ENCODE results near the gene QPCTL. TPM values are rescaled to one million over a fixed set of nuclear protein-coding genes. Genes with fewer than 3 reads are reported as not detected.
"Not testable (repeated sequence)": the region's sequence is repeated elsewhere in the genome, so short reads cannot be mapped to it uniquely, and the experiment has no call there.

QPCTL gene
- total RNA-seq, 1 donor from 2014 or later, result 17.4 TPM

- no peak for DNase-seq (ENCODE audit: extremely low read depth, low read depth, low spot score)
Measured at GRCh38 chr19:45674946-45675345, 17.5 kb upstream of the QPCTL start.

DNA sequence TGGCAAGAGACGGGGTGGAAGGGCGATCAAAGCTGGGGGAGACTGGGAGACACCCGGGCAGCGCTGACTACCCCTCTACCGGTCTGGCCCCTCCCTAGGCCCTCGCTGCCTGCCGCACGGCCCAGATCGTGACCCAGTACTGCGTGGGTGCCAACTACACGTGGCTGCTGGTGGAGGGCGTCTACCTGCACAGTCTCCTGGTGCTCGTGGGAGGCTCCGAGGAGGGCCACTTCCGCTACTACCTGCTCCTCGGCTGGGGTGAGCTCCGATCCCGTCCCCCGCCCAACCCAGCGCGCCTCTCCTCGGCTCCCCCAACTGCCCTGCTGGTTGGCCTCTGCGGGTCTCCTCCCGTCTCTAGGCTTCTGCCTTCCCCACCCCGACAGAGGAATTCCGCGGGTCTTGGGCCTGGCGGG lies 15.6 kb upstream of the QPCTL start:
- no peak for DNase-seq (ENCODE audit: extremely low read depth, low read depth, low spot score)

GRCh38 chr19:45677351-45678230 lies 14.9 kb upstream of the QPCTL start:
- no peak for DNase-seq (ENCODE audit: extremely low read depth, low read depth, low spot score)

GRCh38 chr19:45681391-45682015 lies 11.0 kb upstream of the QPCTL start:
- DNase-seq (ENCODE audit: extremely low read depth, low read depth, low spot score), result no peak

DNA sequence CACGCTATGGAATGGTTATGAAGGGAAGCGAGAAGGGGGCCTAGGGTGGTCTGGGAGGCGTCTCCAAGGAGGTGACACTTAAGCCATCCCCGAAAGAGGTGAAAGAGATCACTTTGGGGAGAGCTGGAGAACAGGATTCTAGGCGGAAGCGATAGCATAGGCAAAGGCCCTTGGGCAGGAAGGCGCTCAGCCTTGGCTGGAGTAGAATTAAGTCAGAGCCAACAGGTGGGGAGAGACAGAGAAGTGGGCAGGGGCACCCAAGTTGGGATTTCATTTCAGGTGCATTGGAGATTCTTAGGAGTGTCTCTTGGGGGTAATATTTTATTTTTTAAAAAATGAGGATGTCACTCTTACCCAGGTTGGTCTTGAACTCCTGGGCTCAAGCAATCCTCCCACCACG lies 10.3 kb upstream of the QPCTL start:
- no peak for DNase-seq (ENCODE audit: extremely low read depth, low read depth, low spot score)

DNA sequence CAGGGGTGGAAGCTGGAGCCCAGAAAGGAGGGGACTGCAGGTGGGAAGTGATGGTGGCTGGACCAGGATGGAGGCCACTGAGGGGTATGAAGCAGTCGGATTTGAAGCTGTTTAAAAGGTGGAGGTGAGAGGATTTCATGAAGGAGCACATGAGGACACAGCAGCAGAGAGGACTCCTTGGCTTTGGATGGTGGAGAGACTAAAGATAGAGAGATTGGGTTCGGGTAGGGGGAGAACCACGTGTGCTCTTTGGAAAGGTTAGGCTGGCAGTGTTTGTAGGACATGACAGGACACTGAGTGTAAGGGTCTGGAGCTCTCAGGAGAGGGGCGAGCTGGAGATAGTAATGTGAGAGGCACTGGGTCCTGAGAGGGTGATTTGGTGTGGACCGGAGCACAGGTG lies 9.6 kb upstream of the QPCTL start:
- DNase-seq (ENCODE audit: extremely low read depth, low read depth, low spot score), result no peak

DNA sequence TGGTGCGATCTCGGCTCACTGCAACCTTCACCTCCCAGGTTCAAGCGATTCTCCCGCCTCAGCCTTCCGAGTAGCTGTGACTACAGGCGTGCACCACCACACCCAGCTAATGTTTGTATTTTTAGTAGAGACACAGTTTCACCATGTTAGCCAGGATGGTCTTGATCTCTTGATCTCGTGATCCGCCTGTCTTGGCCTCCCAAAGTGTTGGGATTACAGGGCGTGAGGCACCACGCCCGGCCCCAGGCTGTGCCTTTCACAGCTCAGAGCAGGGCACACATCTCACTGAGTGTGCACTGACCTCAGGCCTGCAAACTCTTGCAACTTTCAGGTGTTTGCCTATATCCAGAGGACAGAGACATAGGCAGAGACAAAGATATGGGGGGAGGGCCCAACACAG lies 7.4 kb upstream of the QPCTL start:
- DNase-seq (ENCODE audit: extremely low read depth, low read depth, low spot score), result not testable (repeated sequence)

- no peak for DNase-seq (ENCODE audit: extremely low read depth, low read depth, low spot score)
Measured at GRCh38 chr19:45687599-45687998, 4.9 kb upstream of the QPCTL start.

DNA sequence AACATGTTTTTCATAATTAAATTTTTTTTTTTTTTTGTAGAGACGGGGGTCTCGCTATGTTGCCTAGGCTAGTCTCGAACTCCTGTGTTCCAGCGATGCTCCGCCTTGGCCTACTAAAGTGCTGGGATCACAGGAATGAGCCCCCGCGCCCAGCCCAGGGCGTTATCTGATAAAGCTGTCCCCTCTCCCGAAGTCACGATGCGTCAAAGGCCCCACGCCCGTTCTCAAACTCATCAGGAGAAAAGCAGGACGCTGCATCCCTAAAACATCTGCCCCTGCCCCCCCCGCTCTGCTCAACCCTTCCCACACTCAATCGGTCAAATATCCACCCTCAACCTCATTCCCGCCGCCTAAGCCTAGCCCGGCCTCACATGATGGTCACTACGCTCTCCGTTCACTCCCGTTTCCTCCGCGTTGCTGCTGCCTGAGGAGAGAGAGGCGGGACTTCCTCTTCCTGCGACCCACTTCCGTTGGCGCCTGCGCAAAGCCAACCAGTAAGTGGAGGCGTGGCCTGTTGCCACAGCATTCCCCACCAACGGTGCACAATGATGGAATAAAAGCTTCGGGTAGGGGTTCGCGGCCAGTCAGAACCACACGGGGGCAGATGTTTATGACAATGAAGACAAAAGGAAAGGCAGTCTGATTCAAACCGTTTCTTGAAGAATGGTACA lies 815 bp upstream of the QPCTL start, which contains the start of gene SNRPD2:
TSS of gene SNRPD2 (minus strand) at position 438 of the 671 bp plus-strand sequence. CDS start at position 373, 65 bp downstream.
- peak; percentile 77 for DNase-seq (ENCODE audit: extremely low read depth, low read depth, low spot score)

DNA sequence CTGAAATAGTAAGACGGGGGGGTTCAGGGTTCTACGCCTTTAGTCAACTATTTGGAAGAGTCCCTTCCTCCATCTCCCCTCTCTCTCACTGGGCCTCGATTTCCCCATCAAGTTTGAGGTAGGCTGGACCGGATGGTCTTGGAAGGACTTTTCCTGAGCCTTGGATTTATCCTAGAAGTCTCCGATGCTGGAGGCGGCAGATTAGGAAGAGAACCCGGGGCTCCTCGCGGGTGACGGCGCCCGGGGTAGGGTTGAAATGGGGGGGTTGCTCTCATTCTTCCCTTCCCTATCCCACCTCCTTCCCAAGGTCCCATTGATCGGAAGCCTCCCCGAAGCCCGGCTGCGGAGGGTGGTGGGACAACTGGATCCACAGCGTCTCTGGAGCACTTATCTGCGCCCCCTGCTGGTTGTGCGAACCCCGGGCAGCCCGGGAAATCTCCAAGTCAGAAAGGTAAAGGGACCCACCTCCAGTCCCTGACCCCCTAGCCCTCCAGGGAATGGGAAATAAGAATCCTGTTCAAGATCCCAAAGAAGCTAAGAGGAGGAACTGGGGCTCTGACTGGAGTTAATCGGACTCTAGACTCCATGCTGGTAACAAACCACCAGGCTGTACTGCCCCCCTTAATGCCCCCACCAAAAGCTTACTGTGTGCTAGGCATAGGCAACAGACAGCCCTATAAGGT lies 781 bp downstream of the QPCTL start:
- DNase-seq (ENCODE audit: extremely low read depth, low read depth, low spot score), result no peak

DNA sequence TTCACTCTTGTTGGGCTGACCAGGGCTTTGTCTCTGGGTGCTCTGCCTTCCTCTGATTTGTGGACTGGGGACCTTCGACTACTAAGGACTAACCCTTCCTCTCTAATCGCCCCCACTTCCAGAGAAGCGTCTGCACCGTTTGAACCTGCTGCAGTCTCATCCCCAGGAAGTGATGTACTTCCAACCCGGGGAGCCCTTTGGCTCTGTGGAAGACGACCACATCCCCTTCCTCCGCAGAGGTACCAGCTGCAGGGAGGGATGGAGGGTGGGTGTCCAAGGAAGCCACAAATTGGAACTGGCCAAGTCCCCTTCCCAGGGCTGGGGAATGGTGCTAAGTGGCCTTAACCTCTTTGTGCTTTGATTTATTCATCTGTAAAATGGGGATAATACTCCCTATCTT lies 9.2 kb downstream of the QPCTL start:
- no peak for DNase-seq (ENCODE audit: extremely low read depth, low read depth, low spot score)

DNA sequence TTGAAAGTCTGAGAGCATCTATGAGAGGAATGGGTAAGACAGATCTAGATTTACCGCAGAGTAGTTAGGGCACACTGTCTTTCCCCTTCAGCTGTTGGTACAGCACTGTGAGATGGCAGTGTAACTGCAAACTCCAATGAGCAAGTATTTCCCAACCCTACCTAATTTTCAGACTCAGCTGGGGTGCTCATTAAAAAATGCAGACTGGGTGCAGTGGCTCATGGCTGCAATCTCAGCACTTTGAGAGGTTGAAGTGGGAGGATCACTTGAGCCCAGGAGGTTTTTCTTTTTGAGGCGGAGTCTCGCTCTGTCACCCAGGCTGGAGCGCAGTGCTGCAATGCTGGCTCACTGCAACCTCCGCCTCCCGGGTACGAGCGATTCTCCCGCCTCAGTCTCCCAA lies 12.6 kb downstream of the QPCTL start:
- no peak for DNase-seq (ENCODE audit: extremely low read depth, low read depth, low spot score)

- no peak for DNase-seq (ENCODE audit: extremely low read depth, low read depth, low spot score)
Measured at GRCh38 chr19:45705710-45706415, 13.4 kb downstream of the QPCTL start.

DNA sequence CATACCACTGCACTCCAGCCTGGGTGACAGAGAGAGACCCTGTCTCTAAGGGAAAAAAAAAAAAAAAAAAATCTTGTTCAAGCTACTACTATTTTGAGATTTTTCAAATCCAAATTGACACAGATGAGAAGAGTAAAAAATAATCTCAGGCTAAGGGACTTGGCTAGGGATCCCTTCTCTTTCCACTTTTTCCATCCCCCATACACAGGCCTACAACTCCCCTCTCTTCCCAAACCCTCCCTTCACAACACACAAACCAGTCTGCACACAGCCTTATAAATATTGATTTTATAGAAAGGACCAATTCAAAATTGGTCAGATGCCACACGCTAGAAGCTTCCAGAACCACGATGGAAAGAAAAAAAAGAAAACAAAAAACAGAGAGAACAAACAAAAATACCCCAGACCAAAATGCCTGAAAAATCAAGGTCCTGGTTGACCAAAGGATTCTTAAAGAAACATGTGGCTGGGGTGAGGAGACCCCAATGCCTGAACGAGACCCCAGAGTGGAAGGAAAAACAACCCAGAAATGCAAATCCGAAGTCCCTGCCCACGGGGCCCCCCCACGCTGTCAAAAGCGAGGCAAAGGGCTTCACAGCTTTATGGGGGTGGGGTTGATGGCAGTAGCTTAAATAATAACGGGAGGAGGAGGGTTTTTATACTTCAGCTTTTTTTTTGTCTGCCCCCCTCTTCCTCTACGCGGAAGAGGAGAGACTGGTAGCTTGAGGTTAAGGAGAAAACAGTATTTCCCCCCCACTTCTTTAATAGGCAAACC lies 18.1 kb downstream of the QPCTL start:
- no peak for DNase-seq (ENCODE audit: extremely low read depth, low read depth, low spot score)

GRCh38 chr19:45711851-45712698 lies 19.6 kb downstream of the QPCTL start:
- DNase-seq (ENCODE audit: extremely low read depth, low read depth, low spot score), result no peak

- DNase-seq (ENCODE audit: extremely low read depth, low read depth, low spot score), result no peak
Measured at GRCh38 chr19:45712699-45713067, 20.2 kb downstream of the QPCTL start.

DNA sequence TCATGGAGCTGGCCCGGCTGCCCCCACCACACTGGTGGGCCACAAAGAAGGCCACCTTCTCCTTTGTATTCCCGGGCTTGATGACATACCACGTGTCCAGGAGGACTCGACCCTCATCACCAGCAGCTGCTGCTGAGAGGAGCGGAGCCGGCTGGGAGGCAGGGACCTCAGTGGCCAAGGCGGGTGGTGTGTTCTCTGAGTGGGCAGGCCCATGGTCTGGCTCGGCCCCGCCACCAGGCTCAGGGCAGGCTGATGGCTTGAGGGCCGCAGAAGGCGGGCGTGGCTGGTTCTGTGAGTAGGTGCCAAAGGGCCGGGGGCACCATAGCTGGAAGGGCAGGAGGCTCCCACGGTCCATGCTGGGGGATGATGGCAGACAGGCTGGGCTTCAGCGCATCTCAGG lies 20.7 kb downstream of the QPCTL start:
- no peak for DNase-seq (ENCODE audit: extremely low read depth, low read depth, low spot score)

- no peak for DNase-seq (ENCODE audit: extremely low read depth, low read depth, low spot score)
Measured at GRCh38 chr19:45715139-45715538, 22.7 kb downstream of the QPCTL start.
